Measurements from ENCODE around the gene GCSH.

GCSH gene

DNA sequence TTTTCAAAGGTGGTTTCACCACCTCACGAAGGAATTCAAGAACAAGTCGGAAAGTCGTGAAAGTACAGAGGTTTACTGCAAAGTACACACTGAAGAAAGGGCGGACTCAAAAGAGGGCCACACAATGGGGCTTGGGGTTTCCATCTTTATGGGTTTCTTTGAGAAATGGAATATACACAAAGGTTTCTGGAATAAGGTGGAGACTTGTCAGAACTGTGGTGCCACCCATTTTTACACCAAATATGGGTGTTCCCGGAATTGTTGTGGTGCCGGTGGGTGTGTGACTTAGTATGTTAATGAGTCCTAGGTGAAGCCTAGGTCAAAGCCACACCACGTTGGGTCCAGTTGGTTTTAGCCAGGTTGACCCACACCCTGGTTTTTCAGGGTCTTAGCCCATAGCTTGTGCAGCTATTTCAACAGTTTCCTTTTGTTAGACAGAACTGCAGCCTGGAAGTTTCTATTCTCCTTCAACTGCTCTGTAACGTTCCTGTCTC, 567 bp upstream of the GCSH start:
- Histone ChIP-seq H3K27me3 (replicated peaks; ENCODE audit: insufficient read depth, low read length) (no peaks in the 10 kb centered on the region), H3K27ac (ENCODE audit: low read length) (no peak overlapping the region), H3K9me2 (replicated peaks; ENCODE audit: insufficient read depth, low read length) (no peaks in the 10 kb centered on the region), H3K9ac (ENCODE audit: low read length) (no peak overlapping the region), H3K79me2 (ENCODE audit: low read length) (no peaks in the 10 kb centered on the region), H3K36me3 (replicated peaks; ENCODE audit: insufficient read depth, low read length) (no peaks in the 10 kb centered on the region), H3K4me3 (ENCODE audit: low read length) (peak overlapping the region; percentile 38; the same call in 1 of the 2 replicates), H3K9me3 (replicated peaks; ENCODE audit: insufficient read depth, low read length) (no peaks in the 10 kb centered on the region), H3K4me1 (ENCODE audit: low read length) (no peaks in the 10 kb centered on the region), H4K20me1 (ENCODE audit: insufficient read depth, low read length) (no peaks in the 10 kb centered on the region), H3F3A (ENCODE audit: insufficient read depth, low read length) (no peaks in the 10 kb centered on the region), H3K4me2 (ENCODE audit: low read depth, low read length) (peak overlapping the region; percentile 63), H2AFZ (ENCODE audit: low read length) (peak overlapping the region; percentile 50)
- TF ChIP-seq, protein P1, sequence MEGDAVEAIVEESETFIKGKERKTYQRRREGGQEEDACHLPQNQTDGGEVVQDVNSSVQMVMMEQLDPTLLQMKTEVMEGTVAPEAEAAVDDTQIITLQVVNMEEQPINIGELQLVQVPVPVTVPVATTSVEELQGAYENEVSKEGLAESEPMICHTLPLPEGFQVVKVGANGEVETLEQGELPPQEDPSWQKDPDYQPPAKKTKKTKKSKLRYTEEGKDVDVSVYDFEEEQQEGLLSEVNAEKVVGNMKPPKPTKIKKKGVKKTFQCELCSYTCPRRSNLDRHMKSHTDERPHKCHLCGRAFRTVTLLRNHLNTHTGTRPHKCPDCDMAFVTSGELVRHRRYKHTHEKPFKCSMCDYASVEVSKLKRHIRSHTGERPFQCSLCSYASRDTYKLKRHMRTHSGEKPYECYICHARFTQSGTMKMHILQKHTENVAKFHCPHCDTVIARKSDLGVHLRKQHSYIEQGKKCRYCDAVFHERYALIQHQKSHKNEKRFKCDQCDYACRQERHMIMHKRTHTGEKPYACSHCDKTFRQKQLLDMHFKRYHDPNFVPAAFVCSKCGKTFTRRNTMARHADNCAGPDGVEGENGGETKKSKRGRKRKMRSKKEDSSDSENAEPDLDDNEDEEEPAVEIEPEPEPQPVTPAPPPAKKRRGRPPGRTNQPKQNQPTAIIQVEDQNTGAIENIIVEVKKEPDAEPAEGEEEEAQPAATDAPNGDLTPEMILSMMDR (IDR thresholded peaks at IDR 0.05; ENCODE audit: low read length) = no peak
- no peak for TF ChIP-seq EZH2phosphoT487 (IDR thresholded peaks at IDR 0.05; ENCODE audit: low read length)
- no peak for TF ChIP-seq EZH2 (optimal IDR thresholded peaks at IDR 0.05; ENCODE audit: low read depth, low read length)
- no peak for DNase-seq

DNA sequence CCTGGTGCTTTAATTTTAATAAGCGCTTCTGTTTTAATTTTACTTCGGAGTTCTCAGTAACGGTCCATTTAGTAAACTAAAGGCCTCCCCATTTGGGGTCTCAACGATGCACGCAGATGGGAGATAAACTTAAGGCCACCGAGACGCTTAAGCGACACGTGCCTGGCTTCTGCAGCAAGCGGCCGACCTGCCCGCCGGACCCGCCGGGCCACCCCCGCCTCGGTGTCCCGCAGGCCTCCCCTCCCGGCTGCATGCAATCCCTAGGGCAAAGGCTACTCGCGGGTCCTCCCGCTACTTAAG, 592 bp downstream of the GCSH start:
- H3K9me3 ChIP-seq (replicated peaks; ENCODE audit: insufficient read depth, low read length) = no peaks in the 10 kb centered on the region
- no peaks in the 10 kb centered on the region for H3K36me3 ChIP-seq (replicated peaks; ENCODE audit: insufficient read depth, low read length)
- no peak for DNase-seq
- no peak overlapping the region for H3K27ac ChIP-seq (ENCODE audit: low read length)
- H3K4me3 ChIP-seq (ENCODE audit: low read length) = peak overlapping the region; percentile 73
- no peaks in the 10 kb centered on the region for H3K27me3 ChIP-seq (replicated peaks; ENCODE audit: insufficient read depth, low read length)
- TF ChIP-seq, protein P1 (IDR thresholded peaks at IDR 0.05; ENCODE audit: low read length) = no peak
- no peak for TF ChIP-seq EZH2 (optimal IDR thresholded peaks at IDR 0.05; ENCODE audit: low read depth, low read length)
- TF ChIP-seq EZH2phosphoT487 (IDR thresholded peaks at IDR 0.05; ENCODE audit: low read length) = no peak
- H3K4me1 ChIP-seq (ENCODE audit: low read length) = no peaks in the 10 kb centered on the region
- H3K9me2 ChIP-seq (replicated peaks; ENCODE audit: insufficient read depth, low read length) = no peaks in the 10 kb centered on the region
- H2AFZ ChIP-seq (ENCODE audit: low read length) = no peak overlapping the region
- H3K4me2 ChIP-seq (ENCODE audit: low read depth, low read length) = peak overlapping the region; percentile 60; the same call in 1 of the 2 replicates
- no peaks in the 10 kb centered on the region for H3F3A ChIP-seq (ENCODE audit: insufficient read depth, low read length)
- no peaks in the 10 kb centered on the region for H4K20me1 ChIP-seq (ENCODE audit: insufficient read depth, low read length)
- peak overlapping the region; percentile 55 for H3K9ac ChIP-seq (ENCODE audit: low read length)
- H3K79me2 ChIP-seq (ENCODE audit: low read length) = no peaks in the 10 kb centered on the region

DNA sequence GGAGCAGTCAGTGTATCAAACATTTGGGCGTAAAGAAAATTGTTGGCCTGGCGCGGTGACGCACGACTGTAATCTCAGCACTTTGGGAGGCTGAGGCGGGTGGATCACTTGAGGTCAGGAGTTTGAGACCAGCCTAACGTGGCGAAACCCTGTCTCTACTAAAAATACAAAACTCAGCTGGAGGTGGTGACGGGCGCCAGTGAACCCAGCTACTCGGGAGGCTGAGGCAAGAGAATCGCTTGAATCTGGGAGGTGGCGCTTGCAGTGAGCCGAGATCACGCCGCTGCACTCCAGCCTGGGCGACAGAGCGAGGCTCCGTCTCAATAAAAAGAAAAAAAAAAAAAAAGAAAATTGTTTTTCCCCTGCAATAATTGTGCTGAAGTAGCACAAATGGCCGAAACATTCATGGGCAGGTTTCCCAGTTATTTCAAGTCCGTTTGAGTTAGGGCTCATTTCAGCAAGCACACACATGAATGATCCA, 1.4 kb downstream of the GCSH start:
- Histone ChIP-seq H3K9me3 (replicated peaks; ENCODE audit: insufficient read depth, low read length) (no peaks in the 10 kb centered on the region), H3K4me3 (ENCODE audit: low read length) (no peak overlapping the region), H2AFZ (ENCODE audit: low read length) (no peak overlapping the region), H3K4me1 (ENCODE audit: low read length) (no peaks in the 10 kb centered on the region), H3F3A (ENCODE audit: insufficient read depth, low read length) (no peaks in the 10 kb centered on the region), H3K79me2 (ENCODE audit: low read length) (no peaks in the 10 kb centered on the region), H3K9ac (ENCODE audit: low read length) (no peak overlapping the region), H3K9me2 (replicated peaks; ENCODE audit: insufficient read depth, low read length) (no peaks in the 10 kb centered on the region), H3K27me3 (replicated peaks; ENCODE audit: insufficient read depth, low read length) (no peaks in the 10 kb centered on the region), H3K36me3 (replicated peaks; ENCODE audit: insufficient read depth, low read length) (no peaks in the 10 kb centered on the region), H4K20me1 (ENCODE audit: insufficient read depth, low read length) (no peaks in the 10 kb centered on the region), H3K4me2 (ENCODE audit: low read depth, low read length) (no peak overlapping the region), H3K27ac (ENCODE audit: low read length) (no peak overlapping the region)
- TF ChIP-seq, protein P1 (IDR thresholded peaks at IDR 0.05; ENCODE audit: low read length) = no peak
- no peak for TF ChIP-seq EZH2 (optimal IDR thresholded peaks at IDR 0.05; ENCODE audit: low read depth, low read length)
- DNase-seq = no peak
